Gastrocnemius medialis (tissue), 4 donors: ENCODE measurements around the gene PTPN7.
"Not testable (repeated sequence)": the region's sequence is repeated elsewhere in the genome, so short reads cannot be mapped to it uniquely, and the experiment has no call there.

Experiments used
- POLR2A ChIP-seq, 2 donors: fragments of 450-650 bp; IDR thresholded peaks; one replicate each; pipeline ENCODE4 v1.6.1; 2017; ENCODE audit warnings: antibody characterized with exemption in 2 of 2, mild to moderate bottlenecking in 2 of 2, moderate library complexity in 2 of 2
- TF ChIP-seq, protein P1 (sequence below), 5 experiments: fragments of 450-650 bp in 3 of 5; fragments of 200-600 bp in 2 of 5; sonication (generic) in 2 of 5; IDR thresholded peaks in 4 of 5; conservative IDR thresholded peaks in 1 of 5; 1 replicate in 4 of 5; 2 replicates in 1 of 5; pipeline ENCODE4 v1.5.1; 2016 to 2019; ENCODE audit warnings: antibody characterized with exemption in 5 of 5, mild to moderate bottlenecking in 3 of 5, moderate library complexity in 3 of 5

DNA sequence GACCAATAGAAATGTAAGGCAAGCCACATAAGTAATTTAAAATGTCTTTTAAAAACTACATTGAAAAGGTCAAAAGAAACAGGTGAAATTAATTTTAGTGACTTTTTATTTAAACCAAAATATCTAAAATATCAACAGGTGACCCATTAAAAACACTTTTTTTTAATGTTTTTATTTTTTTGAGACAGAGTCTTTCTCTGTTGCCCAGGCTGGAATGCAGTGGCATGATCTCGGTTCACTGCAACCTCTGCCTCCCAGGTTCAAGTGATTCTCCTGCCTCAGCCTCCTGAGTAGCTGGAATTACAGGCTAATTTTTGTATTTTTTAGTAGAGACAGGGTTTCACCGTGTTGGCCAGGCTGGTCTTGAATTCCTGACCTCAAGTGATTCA, 20.3 kb upstream of the PTPN7 start:
- TF ChIP-seq, protein P1, sequence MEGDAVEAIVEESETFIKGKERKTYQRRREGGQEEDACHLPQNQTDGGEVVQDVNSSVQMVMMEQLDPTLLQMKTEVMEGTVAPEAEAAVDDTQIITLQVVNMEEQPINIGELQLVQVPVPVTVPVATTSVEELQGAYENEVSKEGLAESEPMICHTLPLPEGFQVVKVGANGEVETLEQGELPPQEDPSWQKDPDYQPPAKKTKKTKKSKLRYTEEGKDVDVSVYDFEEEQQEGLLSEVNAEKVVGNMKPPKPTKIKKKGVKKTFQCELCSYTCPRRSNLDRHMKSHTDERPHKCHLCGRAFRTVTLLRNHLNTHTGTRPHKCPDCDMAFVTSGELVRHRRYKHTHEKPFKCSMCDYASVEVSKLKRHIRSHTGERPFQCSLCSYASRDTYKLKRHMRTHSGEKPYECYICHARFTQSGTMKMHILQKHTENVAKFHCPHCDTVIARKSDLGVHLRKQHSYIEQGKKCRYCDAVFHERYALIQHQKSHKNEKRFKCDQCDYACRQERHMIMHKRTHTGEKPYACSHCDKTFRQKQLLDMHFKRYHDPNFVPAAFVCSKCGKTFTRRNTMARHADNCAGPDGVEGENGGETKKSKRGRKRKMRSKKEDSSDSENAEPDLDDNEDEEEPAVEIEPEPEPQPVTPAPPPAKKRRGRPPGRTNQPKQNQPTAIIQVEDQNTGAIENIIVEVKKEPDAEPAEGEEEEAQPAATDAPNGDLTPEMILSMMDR (IDR thresholded peaks at IDR 0.05 in 4 of 5, conservative IDR thresholded peaks at IDR 0.05 in 1 of 5): not testable (repeated sequence)
- TF ChIP-seq POLR2A (IDR thresholded peaks at IDR 0.05): not testable (repeated sequence)
